Stimulated activated CD8-positive, alpha-beta memory T cell treated with anti-CD3 and anti-CD28 coated beads, Interleukin-7, amount 100 ng/mL, for 1 hour (primary cell): ENCODE results near the gene MSI1.

Experiments
- DNase-seq, 2 donors: peaks; one replicate each; pipeline ENCODE4 v3.0.0-alpha.2; 2020; ENCODE audit warnings: low read depth in 2 of 2

Gene MSI1

DNA sequence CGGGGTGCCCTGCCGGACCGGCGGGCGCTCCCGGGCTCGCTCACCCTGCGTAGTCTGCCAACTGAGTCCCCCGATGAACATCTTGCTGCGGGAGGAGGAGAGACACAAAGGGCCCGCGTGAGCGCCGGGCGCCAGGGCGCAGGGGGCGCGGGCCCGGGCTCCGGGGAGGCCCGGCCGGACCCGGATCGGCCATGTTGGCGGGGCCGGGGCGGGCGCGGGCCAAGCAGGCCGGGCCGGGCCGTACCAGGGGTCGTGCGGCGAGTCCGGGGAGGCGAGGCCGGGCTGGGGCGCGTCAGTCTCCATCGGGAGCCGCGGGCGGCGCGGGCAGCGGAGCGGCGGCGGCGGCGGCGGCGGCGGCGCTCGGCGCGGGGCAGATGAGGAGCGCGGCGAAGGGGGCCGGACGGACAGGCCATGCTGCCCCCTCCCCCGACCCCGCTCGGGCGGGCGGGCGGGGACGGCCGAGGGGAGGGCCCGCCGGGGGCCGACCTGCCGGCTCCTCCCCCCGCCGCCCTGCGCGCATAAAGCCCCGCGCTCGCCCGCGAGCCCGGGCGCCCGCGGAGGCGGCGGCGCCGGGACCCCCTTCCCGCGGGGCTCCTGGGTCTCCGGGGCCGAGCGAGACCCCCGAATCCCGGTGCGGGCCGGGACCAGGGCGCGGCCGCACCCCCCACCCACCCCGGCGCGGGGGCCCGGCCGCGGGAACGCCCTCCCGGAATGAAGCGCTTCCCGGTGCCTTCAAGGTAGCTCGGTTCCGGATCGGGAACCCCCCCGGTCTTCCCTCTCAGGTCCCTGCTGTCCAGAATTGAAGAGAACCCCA is at the start of gene MSI1:
MSI1 (minus strand) TSS at position 376 of the 814 bp plus-strand sequence; CDS start at position 303, 73 bp downstream.
- no peak for DNase-seq

DNA sequence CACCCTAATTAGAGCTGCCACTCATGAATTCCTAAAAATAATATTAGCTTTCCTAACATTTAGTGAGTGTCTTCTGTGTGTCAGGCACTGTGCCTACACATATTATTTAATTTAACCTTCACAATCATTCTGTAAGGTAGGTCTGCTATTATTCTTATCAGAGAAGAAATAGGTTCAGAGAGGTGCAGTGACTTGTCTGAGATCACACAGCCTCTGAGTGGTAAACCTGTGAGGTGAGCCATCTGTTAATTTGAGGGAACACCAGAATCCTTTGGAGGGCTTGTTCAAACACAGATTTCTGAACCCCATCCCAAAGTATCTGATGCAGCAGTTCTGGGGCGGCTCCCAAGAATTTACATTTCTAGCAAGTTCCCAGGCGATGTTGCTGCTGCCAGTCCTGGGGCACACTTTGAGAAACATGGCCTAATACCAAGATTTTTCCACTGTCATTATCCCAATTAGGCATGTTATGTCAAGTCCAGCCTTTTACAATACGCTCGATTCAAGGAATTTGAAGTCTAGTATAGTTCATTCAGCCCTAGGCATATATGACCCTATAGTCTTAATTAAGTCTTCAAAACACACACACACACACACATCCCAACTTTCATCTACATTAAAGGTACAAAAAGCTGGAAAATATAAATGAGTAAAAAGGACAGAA is 49.1 kb upstream of the MSI1 start:
- DNase-seq, result no peak

DNA sequence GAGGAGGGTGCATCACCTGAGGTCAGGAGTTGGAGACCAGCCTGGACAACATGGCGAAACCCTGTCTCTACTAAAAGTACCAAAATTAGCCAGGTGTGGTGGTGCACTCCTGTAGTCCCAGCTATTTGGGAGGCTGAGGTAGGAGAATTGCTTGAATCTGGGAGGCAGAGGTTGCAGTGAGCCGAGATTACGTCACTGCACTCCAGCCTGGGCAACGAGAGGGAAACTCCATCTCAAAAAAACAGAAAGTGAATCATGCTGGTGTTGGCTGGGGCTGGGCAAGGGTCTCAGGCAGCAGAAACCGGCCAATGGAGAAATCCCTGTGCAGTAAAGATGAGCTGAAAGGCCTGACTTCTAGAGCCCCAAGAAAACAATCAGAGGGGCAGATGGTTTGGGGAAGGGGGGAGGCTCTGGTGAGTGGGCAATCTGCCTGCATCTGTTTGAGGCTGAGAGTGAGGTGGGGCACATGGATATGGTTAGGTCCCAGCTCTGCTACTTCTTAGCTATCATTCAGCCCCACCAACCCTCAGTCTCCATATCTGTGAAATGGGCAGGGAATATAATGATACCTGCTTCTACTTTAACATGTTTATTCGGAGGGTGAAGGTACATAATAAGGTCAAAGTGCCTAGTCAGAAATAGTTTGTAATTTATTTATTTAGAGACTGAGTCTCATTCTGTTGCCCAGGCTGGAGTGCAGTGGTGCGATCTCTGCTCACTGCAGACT is 47.7 kb upstream of the MSI1 start:
- DNase-seq, result no peak

DNA sequence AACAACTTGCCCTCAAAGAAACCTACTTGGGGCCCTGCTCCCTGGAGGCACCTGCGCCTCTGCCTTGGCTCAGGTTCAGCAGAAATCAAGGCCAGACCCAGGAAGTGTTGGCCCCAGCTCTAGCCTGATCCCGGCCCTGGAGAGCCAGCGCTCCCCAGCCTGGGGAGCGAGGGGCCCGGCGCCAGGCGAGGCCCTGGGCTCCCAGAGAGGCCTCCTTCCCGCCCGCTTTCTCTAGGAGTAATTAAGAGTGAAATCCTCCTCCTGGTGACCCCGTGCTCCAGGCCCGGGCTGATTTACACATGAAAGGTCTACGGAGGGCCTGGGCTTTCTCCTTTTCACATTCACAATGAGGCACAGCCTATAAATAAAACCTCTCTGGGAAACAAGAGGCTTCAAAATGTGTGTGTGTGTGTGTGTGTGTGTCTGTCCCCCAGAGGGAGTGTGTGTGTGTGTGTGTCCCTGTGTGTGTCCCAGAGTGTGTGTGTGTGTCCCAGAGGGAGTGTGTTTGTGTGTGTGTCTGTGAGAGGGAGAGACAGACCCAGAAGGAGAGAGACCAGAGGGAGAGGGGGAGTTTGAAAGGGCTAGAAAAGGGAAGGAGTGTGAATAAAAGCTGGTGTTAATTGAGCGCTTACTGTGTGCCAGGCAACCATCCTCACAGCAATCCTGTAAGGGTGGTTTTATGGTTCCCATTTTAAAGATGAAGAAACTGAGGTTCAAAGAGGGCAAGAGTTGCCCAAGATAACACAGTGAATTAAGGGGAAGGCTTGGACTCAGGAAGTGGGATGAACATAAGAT is 45.1 kb upstream of the MSI1 start:
- DNase-seq, result no peak

DNA sequence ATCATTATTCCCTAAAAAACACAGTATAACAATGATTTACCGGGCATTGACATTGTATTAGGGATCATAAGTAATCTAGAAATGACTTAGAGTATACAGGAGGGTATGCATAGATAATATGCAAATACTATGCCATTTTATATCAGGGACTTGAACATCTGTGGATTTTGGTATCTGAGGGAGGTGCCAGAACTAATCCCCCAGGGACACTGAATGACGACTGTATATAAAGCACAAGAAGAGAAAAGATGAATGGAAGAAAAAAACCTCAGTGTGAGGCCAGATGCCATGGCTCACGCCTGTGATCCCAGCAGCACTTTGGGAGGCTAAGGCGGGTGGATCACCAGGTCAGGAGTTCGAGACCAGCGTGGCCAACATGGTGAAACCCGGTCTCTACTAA is 43.5 kb upstream of the MSI1 start:
- DNase-seq, result no peak

DNA sequence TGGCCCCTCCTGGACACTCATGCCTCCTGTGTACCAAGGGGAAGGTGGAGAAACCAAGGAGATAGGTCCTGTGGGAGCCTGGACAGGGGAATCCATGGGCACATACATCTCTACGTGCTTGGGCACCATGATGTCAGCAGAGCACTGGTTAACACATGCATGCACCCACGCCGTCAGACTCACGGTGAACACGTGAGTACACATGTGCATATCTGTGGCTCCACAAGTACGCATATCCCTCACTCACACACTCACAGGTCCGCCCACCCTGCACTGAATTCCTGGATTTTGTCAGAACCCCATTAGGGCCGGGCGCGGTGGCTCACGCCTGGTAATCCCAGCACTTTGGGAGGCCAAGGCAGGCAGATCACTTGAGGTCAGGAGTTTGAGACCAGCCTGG is 39.8 kb upstream of the MSI1 start:
- DNase-seq, result no peak

DNA sequence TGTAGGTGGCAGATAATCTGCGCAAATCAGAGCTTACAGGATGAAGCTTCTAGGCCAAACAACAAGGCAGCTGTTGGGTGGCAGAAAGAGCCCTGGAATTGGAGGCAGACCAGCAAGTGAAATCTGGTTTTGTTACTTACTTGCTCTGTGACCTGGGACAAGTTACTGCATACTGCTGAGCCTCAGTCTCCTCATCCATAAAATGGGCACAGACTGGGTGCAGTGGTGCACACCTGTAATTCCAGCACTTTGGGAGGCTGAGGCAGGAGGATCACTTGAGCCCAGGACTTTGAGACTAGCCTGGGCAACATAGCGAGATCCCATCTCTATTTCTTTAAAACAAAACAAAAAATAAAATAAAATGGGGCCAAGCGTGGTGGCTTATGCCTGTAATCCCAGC is 37.6 kb upstream of the MSI1 start:
- no peak for DNase-seq

DNA sequence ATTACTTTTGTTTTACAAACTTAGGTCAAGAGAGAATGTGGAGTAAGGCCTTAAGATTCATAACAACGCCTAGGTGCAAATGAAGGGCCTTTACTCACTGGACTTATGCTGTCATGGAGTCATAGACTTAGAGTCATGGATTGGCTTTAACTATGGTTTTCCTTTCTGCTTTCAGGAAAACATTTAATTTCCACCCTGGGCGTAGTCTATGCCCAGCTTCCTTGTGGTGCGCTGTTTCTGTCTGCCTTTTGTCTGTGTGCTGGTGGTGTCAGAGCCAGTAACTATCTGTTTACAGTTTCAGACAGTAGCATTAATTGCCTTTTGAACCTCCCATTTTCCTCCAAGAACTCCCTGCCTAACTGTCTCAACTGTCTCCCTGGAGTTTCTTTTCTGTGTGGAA is 37.1 kb upstream of the MSI1 start:
- DNase-seq, result no peak

DNA sequence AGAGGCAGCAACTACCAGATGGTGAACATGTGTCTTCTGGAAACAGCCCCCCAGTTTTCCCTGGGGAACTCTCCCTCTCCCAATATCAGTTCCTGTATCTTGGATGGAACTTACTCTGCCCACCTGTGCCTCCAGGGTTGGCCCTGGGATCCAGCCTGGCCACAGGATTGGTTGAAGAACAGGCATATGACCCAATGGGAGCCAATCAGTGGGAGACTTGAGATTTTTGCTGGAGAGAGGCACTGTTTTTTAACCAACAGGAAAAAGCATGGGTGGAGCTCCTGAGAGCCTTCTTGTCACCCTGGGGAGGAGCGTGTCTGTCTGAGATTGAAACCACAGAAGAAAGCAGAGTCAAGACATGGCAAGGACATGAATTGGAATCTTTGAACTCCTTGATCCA is 35.3 kb upstream of the MSI1 start:
- DNase-seq, result no peak

DNA sequence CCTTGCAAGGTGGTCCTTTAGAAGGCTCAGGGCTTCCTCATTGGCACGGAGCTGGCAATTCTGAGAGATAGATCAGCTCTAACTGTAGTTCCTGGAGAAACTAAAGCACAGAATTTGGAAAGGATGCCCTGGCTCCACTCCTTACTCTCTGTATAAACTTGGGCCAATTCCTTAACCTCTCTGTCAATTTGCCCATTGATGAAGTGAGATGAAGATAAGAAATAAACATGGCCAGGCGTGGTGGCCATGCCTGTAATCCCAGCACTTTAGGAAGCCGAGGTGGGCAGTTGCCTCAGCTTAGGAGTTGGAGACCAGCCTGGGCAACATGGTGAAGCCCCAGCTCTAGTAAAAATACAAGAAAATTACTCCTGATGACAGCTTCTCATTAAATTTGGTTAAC is 34.9 kb upstream of the MSI1 start:
- DNase-seq, result no peak

DNA sequence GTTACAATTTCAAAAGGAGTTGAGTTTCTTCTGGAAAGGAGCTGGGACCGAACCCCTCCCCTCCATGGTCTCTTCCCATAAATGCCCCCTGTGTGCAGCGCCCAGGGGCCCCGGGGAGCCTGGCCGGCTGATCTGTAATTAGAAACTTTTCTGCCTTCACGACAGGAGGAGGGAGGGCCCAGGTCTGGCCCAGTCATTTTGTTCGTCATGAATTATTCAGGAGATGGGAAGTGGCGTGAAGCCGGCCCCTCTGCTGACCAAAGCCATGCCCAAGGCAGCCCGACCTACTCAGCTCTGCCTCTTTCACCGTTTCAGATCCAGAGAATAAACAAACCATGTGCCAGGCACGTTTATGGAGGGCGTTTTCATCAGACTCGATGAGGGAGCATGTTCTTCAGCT is 33.3 kb upstream of the MSI1 start:
- DNase-seq, result no peak

DNA sequence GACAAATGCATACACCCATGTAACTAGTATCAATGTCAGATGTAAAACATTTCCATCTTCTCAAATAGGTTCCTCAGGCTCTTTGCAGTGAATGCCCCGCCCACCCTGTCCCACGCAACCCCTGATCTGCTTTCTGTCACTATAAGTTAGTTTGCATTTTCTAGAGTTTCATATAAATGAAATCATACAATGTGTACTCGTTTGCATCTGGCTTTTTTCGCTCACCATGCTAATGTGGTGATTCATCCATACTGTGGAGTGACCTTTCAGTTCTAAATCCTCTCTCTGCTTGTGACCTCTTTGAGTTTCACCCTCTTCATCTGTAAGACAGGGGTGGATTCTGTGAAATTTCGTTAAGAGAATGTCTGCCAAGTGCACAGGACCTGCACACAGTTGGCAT is 30.6 kb upstream of the MSI1 start:
- DNase-seq, result no peak

DNA sequence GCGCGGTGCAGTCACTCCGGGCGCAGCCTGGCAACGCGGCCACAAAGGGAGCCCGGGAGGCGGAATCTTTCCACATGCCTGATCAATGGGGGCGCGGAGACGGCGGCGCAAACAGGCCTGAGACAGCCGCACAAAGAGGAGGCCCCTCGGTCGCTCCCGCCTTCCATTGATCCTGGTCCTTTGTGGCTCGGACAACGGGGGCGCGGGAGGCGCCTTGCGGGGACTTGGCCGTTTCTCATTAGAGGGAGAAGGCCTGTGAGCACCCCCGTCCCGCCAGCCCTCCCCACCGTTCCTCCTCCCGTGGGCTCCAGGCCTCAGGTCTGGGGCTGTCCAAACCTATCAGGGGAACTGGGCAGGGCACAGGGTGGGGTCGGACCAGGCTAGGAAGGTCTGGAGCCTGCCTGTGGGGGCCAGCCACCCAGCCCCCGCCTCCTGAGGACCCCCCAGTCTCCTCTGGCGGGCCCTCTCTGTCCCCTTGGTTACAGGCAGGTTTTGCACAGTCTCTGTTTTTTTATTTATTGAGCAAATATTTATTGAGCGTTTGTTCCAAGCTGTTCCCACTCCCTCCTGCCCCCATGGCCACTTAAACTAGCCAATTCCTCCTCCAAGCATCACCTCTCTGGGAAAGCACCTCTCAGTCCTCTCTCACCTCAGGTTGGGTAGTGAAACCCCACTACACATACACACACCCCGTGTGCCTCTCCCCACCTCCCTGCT is 29.0 kb upstream of the MSI1 start:
- DNase-seq, result no peak

DNA sequence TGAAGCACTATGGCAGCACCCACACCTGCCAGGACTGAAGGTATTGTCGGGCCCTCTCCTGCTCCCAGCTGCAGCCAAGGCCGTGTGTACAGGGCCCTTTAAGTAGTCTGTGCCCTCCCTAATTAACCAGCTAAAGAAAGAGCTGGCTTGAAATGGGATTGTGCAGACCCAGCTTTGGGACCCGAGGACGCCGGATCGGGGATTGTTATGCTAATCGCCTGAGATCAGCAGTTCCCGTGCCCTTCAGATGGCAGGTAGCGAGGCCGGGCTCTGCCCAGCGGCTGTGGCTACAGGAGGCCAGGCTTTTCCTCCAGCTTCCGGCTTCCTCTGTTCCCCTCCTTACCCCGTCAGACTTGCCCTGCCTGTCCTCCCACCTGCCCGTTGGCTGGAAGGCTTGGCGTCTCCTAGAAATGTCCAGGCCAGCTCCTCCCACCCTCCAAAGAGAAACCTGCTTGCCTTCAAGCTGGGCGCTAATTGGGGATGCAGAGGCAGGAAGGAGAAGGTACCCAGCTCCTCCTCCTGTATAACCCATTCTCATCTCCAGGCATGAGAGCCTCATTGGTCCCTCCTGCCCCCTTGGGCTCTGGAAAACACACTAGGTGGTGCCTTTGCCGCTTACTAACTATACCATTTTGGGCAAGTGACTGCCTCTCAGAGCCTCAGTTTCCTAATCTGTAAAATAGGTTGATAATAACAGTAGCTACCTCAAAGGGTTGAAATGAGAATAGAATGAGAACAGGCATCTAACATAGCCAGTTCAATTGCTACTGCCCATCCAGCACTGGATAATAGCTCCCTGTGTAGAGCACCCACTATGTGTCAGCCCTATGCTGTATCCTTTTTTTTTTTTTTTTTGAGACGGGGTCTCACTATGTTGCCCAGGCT is 25.8 kb upstream of the MSI1 start:
- no peak for DNase-seq

DNA sequence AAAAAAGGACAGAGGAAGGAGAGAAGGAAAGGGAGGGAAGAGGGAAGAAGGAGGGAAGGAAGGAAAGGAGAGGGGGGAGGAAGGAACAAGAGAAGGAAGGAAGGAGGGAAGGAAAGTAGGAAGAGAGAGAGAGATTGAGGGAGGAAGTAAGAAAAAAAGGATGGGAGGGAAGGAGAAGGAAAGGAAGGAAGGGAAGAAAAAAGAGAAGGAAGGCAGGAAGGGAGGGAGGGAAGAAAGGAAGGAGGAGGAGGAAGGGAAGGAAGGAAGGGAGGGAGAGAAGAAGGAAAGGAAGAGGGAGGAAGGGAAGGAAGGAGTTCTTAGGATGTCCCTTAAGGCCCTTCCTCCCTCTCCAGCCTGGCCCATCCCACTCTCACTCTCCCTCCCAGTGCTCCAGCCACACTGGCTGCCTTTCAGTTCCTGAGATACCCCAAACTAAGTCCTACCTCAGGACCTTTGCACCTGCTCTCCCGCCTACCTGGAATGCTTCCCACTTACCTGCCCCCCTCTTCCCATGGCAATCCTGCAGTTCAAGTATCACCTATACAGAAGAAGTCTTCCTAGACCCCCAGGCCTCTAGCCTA is 21.7 kb upstream of the MSI1 start:
- DNase-seq, result no peak

DNA sequence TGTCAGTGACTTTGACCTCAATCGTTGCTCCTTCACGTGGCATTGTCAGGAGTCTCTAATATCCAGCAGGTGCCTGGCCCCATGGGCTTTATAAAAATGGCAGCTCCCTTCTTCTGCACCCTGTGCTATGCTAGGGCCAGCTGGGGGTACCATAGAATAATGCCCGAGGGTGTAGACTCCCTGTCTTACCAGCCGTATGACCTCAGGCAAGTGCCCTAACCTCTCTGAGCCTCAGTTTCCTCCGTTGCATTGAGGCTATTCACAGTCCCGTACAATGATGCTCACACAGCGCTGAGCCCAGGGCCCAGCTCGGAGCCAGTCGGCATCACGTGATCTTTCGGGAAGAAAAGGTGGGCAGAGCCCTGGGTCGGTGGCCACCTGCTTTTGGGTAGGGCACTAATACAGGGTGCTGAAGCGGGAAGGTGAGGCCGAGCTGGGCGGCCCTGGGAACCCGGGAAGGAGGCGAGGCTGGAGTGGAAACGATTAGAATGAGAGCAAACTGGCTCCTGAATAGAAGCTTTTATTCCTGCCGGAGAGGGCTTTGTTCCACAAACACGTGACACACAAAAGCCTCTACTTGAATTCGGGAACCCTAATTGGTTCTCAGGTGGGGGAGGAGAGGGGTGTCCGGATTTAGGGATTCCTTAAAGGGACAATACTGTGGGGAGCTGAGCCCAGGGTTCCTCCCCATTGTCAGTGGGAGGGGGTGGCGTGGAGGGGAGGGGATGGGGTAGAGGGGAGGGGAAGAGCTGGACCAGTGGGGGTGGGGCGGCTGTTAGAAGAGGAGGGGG is 19.9 kb upstream of the MSI1 start:
- no peak for DNase-seq

DNA sequence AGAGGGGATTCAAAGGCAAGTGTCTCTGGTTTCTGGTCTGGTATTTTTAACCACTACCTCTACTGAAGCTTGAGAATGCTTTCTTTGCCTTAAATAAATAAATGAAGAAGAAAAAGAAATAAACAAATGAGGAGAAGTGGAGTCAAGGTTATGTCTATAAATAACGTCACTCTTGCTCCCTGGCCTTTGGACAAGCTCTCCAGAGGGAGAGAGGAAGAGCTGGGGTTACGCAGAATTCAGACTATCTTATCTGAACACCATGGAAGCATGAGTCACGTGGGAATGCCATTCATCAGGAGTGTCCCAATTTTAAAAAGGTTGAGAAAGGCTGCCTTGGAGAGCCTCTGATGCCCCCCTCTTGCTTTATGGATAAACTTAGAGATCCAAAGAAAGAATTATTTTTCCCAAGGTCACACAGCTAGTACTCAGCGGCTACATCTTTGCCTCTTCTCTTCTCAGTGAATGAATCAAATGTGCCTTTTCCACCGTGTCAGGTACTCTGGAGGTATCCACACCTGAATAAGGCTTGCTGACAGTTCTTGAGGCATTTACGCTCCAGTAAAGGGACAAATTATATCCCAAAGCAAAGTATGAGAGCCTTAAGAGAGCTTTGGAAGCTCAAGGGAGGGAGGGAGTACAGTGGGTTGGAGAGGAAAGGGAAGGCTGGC is 12.9 kb upstream of the MSI1 start:
- DNase-seq, result no peak

DNA sequence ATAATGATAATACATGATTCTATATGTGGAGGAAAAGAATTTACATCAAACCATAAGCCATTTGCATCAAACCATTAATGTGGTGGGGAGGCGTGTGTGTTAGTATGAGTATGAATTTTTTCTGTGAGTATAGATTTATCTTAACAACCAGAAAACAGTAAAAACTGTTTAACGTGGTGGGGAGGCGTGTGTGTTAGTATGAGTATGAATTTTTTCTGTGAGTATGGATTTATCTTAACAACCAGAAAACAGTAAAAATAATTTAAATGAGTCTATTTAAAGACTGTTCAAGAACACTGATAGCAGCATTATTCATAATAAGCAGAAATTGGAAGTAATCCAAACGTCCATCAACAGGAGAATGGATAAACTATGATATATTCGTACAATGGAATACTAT is 9.1 kb upstream of the MSI1 start:
- no peak for DNase-seq

DNA sequence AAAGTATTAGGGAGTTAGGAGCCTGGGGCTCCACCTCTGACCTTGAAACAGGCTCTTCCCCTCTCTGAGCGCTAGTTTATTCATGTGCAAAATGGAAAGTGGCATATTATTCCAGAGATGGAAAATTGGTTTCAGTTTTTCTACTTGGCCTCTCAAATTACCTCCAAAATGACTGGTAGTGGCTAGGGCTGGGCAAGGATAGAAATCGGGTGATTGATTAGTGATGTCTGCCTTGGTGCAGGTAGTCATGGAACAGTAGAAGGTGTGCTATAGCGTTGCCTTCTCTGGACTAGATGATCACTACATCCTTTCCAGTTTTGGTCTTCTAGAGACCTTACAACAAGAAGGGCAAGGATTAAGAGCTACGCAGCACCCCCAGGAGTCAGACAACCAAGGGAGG is 8.6 kb upstream of the MSI1 start:
- DNase-seq, result no peak
